Measurements from ENCODE around the gene RNPEP.
"Not testable (repeated sequence)": the region's sequence is repeated elsewhere in the genome, so short reads cannot be mapped to it uniquely, and the experiment has no call there.

The RNPEP gene

DNA sequence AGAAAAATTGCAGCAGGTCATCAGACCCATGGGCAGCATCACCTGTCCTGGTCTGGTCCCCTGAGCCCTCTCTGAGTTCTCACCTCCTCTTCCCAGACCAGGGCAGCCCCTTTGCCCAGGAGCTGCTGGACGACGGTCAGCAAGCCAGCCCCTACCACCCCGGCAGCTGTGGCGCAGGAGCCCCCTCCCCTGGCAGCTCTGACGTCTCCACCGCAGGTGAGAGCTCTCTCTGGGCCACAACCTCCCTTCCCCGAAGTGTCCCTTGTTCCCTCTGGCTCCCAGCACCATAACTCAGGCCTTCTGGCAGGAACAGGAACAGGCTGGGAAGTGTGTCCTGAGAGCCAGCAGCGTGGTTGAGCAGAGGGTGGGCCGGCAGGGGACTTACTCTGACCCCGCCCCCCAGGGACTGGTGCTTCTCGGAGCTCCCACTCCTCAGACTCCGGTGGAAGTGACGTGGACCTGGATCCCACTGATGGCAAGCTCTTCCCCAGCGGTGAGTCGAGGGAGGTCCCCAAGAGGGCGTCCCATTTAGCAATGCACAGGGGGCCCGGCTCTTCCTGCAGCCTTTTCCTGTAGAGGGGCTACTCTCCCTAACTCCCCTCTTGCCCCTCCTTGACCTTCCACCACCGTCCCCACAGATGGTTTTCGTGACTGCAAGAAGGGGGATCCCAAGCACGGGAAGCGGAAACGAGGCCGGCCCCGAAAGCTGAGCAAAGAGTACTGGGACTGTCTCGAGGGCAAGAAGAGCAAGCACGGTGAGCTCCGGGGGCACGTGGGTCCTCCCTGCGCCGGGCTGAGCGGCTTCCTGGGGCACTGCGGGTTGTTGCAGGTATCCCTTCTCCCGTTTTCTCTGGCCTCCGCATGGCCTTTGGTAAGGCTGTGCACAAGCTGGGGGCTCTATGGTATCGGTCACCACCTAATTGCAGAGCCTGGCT, 30.4 kb downstream of the RNPEP start:
- DNase-seq: no peak

DNA sequence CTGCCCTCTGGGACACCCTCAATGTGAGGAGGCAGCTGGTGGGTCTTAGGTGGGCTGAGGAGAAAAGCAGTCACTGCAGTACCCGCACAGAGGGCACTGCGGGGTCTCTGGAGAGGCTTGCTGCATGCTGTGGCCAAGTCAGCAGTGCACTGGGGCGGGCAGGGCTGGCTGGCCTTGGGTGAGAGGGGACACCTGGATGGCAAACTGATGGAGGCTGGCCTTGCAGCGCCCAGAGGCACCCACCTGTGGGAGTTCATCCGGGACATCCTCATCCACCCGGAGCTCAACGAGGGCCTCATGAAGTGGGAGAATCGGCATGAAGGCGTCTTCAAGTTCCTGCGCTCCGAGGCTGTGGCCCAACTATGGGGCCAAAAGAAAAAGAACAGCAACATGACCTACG, 31.2 kb downstream of the RNPEP start:
- DNase-seq: no peak

GRCh38 chr1:202014060-202014459, 31.6 kb downstream of the RNPEP start:
- DNase-seq: no peak

DNA sequence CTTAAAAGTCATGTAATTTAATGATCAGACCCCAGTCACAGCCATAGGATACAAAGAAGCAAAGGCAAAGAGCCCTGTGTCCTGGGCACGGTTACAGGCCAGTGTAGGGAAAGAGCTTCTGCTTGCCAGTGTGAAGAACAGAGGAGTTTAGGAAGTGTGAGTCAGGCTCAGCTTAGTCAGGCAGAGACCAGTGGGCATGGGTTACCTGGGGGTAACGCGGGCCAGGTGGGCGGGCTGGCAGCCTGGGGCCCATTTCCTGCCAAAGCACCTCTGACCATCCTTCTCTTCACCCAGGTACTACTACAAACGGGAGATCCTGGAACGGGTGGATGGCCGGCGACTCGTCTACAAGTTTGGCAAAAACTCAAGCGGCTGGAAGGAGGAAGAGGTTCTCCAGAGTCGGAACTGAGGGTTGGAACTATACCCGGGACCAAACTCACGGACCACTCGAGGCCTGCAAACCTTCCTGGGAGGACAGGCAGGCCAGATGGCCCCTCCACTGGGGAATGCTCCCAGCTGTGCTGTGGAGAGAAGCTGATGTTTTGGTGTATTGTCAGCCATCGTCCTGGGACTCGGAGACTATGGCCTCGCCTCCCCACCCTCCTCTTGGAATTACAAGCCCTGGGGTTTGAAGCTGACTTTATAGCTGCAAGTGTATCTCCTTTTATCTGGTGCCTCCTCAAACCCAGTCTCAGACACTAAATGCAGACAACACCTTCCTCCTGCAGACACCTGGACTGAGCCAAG, 32.6 kb downstream of the RNPEP start:
- DNase-seq: no peak

DNA sequence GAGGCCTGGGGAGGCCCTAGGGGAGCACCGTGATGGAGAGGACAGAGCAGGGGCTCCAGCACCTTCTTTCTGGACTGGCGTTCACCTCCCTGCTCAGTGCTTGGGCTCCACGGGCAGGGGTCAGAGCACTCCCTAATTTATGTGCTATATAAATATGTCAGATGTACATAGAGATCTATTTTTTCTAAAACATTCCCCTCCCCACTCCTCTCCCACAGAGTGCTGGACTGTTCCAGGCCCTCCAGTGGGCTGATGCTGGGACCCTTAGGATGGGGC, 33.2 kb downstream of the RNPEP start:
- no peak for DNase-seq

DNA sequence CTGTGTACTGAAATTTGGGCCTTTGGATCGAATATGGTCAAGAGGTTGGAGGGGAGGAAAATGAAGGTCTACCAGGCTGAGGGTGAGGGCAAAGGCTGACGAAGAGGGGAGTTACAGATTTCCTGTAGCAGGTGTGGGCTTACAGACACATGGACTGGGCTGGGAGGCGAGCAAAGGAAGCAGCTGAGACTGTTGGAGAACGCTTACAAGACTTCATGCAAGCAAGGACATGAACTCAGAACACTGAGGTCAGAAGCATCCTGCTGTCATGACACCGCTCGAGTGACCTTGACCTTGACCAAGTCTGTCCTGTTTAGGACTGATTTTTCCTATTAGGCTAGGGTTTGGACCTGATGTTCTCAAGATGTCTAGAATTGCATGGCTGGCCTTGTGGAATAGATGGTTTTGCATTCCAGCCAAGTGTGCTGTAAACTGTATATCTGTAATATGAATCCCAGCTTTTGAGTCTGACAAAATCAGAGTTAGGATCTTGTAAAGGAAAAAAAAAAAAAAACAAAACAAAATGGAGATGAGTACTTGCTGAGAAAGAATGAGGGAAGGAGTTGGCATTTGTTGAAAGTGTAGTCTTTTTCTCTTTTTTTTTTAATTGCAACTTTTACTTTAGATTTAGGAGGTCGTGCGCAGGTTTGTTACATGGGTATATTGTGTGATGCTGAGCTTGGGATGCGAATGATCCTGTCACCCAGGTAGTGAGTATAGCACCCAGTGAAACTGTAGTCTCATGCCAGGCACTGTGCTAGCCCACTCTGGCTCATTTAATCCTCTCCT, 33.8 kb downstream of the RNPEP start:
- DNase-seq: no peak

GRCh38 chr1:202016811-202017748, 34.6 kb downstream of the RNPEP start:
- no peak for DNase-seq

GRCh38 chr1:202017749-202018467, 35.5 kb downstream of the RNPEP start:
- peak; percentile 55 to 83 (median 82) for DNase-seq

DNA sequence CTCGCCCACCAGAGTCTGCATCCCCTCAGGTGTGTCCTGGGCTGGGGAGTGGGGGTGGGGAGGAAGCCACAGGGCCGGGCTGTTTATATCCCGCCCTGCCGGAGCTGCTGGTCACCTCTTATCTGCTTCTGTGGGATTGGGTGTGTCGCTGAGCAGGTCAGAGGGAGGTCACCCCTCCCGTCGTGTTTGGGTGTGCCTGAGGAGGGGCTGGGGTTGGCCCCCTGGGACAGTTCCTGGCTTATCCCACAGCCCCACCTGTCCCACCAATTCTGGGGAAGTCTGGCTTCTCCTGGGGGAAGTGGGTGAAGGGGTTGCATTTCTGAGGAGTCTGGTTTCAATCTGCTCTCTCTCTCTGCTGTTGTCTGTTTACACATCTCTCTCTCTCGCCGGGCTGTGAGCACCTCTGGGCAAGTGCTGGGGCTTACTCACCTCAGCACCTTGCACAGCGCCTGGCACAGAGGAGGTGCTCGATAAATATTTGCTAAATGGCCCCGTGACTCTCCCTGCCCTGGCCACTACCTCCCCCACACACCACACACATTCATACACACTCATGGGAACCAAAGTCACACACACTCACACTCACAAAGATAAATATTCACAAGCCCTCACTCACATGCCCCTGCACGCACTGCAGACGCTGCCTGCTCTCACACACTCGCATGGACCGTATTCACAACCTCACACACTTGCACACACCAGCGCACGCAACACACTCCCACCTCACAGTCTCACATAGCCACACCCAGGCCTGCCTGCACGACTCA, 36.2 kb downstream of the RNPEP start:
- DNase-seq: peak; percentile 73 to 87 (median 86)

GRCh38 chr1:202019235-202019558, 36.7 kb downstream of the RNPEP start:
- not testable (repeated sequence) for DNase-seq

DNA sequence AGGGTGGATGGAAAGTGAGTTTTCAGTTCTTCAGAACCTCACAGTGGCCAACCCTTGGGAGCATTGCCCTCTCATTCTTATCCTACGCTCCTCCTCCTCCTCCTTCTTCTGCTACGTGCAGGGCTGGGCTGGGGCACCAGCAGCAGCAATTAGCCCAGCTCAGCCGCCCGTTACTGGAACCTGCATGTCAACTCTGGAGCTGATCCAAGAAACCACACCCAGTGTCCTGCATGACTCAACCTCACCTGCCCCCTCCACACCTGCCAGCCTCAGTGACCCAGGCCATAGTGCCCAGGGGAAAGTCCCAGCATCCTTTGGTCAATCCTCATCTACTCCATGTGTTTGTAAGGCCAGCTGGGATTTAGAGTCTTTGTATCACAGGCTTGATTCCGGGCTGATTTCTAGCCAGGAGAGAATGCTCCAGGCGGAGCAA, 40.6 kb downstream of the RNPEP start:
- DNase-seq: peak; percentile 69 to 87 (median 76)

DNA sequence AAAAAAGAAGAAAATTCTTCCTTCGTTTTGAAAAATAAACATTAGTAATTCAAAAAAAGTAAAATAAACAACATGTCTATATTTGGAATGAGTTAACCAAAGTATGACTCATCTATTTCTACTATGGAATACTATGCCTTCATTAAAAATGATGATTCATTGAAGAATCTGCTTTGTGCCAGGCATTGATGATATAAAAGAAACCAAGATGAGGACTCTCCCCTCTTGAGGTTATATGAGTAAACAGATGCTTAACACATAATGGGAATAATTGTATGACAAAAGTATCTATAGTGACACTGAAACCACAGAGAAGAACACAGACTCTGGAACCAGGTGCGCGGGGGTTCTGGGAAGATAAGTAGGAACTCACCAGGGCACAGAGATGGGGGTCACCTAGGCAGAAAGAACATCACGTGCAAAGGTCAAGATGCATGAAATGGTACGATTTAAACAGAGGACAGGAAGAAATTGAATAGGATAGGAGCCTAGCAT, 46.8 kb downstream of the RNPEP start:
- DNase-seq: peak; percentile 36 to 96 (median 72)

GRCh38 chr1:202029727-202030126, 47.3 kb downstream of the RNPEP start:
- DNase-seq: no peak

GRCh38 chr1:202031796-202032195, 49.3 kb downstream of the RNPEP start:
- DNase-seq: no peak

DNA sequence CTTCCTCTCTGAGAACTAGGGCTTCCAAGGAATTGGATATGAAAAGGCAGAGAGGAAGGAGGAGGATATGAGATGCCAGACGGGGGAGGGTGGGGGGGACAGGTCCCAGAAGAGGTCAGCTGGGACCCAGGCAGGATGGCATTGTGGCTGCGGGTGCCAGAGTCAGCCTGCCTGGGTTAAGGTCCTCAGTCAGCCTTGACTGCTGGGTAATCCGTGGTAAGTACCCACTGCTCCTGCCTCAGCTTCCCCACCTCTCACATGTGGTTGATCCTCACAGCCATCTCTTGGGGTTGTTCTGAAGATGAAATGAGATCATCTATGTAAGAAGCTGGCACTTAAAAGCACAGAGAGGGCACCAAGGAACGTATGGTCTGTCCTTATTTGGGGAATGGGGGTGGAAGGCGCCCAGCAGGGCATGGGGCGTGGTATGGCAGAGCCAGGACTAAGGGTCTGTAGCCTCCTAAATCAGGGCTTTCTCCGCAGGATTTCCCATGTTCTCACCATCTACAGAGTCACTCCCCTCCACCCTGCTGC, 51.8 kb downstream of the RNPEP start:
- no peak for DNase-seq

GRCh38 chr1:202034683-202035462, 52.4 kb downstream of the RNPEP start:
- DNase-seq: peak in 1 of 3 experiments; percentile 88

GRCh38 chr1:202036595-202037387, 54.3 kb downstream of the RNPEP start:
- DNase-seq: no peak

DNA sequence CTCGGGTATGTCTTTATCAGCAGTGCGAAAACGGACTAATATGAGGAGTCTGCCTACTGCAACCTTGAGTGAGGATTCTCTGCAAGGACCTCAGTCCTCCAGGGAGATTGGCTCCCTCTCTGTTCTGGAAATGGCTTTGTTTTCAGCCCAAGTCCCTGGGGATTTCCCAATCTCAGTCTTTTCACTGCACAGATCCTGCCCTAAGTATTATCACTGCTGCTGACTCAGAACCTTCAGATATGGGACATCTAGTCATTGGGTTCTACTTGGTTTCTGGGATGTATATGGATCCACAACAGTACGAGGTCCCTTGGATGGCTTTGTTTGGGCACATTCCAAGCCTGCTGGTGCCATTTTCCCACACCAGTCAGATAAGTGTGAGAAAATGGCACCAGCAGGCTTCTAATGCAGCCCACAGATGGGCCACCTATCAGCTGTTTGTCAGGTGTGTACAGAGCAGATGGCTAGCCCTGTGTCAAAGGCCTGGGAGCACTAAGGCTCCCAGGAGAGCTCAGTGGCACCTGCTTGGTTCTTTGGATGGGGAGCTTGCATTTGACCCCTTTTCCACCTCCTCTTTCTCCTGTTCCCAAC, 55.4 kb downstream of the RNPEP start:
- DNase-seq: no peak
